ENCODE data around the gene TCERG1L. TPM values are rescaled to one million over a fixed set of nuclear protein-coding genes. Genes with fewer than 3 reads are reported as not detected.

Gene TCERG1L
- total RNA-seq, 4 donors from 2014 or later, result 0.12 TPM; not detected in 3

DNA sequence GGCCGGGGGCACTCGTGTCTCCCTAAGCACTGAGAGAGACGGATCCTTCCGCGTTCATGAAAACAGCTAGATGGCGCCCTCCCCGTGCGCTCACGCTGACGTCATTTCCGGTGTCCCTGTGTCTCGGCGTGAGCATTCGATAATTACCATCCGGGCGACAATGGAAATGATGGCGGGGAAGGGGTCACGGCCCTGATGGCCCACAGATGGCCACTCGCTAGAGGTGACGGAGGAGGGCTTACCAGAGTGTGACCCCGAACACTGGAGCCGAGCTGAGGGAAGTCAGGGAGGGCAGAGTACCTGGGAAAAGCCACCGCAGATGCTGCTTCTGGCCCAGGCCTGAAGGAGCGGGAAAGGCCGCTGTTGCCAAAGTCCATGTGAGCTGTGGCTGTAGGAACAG, 222.9 kb downstream of the TCERG1L start:
- ATAC-seq, result no peak
- Histone ChIP-seq H3K36me3 (no peaks in the 10 kb centered on the region), H3K27me3 (peaks cover 60% of the 10 kb centered on the region), H3K27ac (no peak overlapping the region), H3K4me1 (no peaks in the 10 kb centered on the region), H3K9me3 (peaks cover 0 to 13% (median 0%) of the 10 kb centered on the region in 3 donors), H3K4me3 (no peak overlapping the region)
- no peak for TF ChIP-seq POLR2A (IDR thresholded peaks at IDR 0.05)
- TF ChIP-seq, protein P1, sequence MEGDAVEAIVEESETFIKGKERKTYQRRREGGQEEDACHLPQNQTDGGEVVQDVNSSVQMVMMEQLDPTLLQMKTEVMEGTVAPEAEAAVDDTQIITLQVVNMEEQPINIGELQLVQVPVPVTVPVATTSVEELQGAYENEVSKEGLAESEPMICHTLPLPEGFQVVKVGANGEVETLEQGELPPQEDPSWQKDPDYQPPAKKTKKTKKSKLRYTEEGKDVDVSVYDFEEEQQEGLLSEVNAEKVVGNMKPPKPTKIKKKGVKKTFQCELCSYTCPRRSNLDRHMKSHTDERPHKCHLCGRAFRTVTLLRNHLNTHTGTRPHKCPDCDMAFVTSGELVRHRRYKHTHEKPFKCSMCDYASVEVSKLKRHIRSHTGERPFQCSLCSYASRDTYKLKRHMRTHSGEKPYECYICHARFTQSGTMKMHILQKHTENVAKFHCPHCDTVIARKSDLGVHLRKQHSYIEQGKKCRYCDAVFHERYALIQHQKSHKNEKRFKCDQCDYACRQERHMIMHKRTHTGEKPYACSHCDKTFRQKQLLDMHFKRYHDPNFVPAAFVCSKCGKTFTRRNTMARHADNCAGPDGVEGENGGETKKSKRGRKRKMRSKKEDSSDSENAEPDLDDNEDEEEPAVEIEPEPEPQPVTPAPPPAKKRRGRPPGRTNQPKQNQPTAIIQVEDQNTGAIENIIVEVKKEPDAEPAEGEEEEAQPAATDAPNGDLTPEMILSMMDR (IDR thresholded peaks at IDR 0.05), result no peak
- no peak for TF ChIP-seq POLR2AphosphoS5 (IDR thresholded peaks at IDR 0.05)
- no peak for TF ChIP-seq EP300 (IDR thresholded peaks at IDR 0.05)
- WGBS, 2 donors (ENCODE audit: low coverage in 1 of 2), result 85 to 91% methylated on average over 5 to 8 of the region's 25 CpGs

DNA sequence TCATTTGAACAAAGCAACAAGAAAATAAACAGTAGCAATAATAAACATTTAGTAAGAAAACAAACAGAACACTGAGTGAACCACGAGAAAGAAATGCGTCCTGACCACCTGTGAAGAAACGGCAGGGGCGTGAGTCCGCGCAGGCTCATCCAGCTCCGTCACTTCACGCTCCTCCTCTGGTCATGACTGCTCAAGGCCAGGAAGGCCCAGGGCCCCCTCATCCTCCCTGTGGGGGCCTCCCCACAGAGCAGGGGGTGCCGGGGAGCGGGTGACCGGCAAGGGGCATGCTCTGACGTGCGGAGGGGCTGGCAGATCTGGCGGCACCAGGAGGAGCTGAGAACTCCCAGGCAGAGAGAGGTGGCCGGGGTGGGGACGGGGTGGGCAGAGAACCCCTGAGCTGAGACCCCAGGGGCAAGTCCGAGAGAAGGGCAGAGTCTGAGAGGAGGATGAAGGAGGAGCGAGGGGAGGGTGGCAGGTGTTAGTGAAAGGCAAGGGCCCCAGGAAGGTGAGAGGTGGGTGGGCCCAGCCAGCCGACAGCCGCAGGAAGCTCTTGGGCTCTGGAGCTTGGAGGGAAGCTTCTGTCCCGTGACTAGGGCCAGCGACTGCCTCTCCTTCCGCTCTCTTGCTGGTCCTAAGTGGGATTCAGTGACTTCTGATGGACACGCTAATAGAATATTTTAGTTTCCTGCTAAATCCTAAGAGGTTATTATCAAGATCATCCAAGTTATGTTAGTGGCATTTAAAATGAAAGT, 223.9 kb downstream of the TCERG1L start:
- no peak overlapping the region for H3K27ac ChIP-seq
- peaks cover 60% of the 10 kb centered on the region for H3K27me3 ChIP-seq
- no peaks in the 10 kb centered on the region for H3K4me1 ChIP-seq
- TF ChIP-seq POLR2A (IDR thresholded peaks at IDR 0.05), result no peak
- TF ChIP-seq, protein P1 (IDR thresholded peaks at IDR 0.05), result no peak
- no peak for TF ChIP-seq EP300 (IDR thresholded peaks at IDR 0.05)
- no peak for TF ChIP-seq POLR2AphosphoS5 (IDR thresholded peaks at IDR 0.05)
- no peak for ATAC-seq
- peaks cover 0 to 13% (median 0%) of the 10 kb centered on the region in 3 donors for H3K9me3 ChIP-seq
- H3K36me3 ChIP-seq, result no peaks in the 10 kb centered on the region
- H3K4me3 ChIP-seq, result no peak overlapping the region
- WGBS, 2 donors (ENCODE audit: low coverage in 1 of 2), result 66% methylated on average over 13 of the region's 24 CpGs; no CpG with 5 or more reads in 1 of the 2 donors

DNA sequence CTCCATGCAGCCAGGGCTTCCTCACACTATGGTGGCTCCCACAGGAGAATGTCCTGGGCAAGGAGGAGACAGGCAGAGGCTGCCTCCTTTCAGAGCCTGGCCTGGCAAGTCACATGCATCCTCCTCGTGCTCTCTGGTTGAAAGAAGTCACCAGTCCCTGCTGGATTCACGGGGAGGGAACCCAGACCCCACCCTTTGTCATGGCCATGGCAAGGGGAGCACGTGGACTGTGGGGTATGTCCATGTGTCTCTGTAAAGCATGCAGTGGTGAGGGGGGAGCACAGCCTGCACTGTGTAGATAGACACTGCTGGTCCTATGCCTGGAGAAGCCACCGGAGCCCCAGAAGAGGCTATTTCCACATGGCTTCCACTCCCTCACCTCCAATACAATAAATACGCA, 225.0 kb downstream of the TCERG1L start:
- Histone ChIP-seq H3K9me3 (peaks cover 0 to 13% (median 0%) of the 10 kb centered on the region in 3 donors), H3K4me1 (no peaks in the 10 kb centered on the region), H3K27me3 (peaks cover 65% of the 10 kb centered on the region), H3K4me3 (no peak overlapping the region), H3K27ac (no peak overlapping the region), H3K36me3 (no peaks in the 10 kb centered on the region)
- WGBS, 2 donors (ENCODE audit: low coverage in 1 of 2), result 100% methylated on average over 1 to 2 of the region's 5 CpGs
- no peak for TF ChIP-seq EP300 (IDR thresholded peaks at IDR 0.05)
- no peak for ATAC-seq

DNA sequence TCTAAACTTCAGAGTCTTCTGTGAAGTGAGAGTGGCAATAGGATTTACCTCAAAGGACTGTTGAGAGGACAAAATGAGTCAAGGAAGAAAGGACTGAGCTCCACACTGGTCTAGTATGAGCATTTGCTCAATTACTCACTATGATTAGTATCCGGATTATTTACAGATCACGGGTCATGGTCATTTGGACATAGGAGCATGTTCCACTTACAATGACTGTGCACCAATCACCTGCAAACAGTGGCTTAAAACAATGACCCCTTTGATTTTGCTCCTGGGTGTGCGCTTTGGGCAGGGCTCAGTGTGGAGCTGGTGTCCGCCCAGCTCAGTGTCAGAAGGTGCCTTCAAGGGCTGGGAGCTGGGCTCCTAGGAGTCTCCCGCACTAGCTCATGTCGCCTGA, 225.4 kb downstream of the TCERG1L start:
- 80 to 87% methylated on average over 1 to 2 of the region's 6 CpGs for WGBS, 2 donors (ENCODE audit: low coverage in 1 of 2)
- TF ChIP-seq, protein P1 (IDR thresholded peaks at IDR 0.05), result no peak
- TF ChIP-seq POLR2A (IDR thresholded peaks at IDR 0.05) (no peak), POLR2AphosphoS5 (IDR thresholded peaks at IDR 0.05) (no peak), EP300 (IDR thresholded peaks at IDR 0.05) (no peak)

DNA sequence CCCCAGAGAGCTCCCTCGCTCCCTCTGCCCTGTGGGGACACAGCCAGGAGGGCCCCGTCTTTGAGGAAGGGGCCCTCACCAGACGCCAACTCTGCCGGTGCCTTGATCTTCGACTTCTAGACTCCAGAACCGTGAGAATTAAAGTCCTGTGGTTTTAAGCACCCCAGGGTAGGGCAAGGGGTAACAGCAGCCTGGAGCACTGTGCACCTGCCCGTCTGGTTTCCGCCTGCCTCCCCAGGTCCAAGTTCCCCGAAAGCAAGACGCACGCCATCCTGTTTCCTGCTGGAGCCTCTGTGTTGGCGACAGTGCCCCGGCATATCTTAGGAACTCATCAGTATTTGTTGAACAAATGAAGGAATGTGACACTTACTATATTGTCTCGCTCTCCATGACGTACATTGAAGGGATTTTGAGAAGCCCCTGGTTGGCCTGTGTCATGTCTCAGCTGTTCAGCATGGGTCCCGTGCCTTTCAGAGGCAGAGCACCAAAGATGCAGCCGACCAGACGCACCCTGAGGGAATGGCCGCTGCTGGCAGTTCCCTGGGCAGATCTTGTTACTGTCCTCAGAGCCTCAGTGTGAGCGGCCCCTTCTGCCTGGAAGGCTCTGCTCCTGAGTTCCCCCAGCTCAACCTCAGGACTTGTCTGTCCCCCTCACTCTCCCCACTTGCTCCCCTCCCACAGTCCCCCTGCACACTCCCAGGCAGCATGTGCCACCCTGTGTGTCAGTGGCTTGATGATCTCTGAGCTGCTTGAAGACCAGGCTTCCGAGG, 226.2 kb downstream of the TCERG1L start:
- H3K27ac ChIP-seq, result no peak overlapping the region
- no peaks in the 10 kb centered on the region for H3K4me1 ChIP-seq
- peaks cover 55% of the 10 kb centered on the region for H3K27me3 ChIP-seq
- no peak overlapping the region for H3K4me3 ChIP-seq
- H3K36me3 ChIP-seq, result no peaks in the 10 kb centered on the region
- WGBS, 2 donors (ENCODE audit: low coverage in 1 of 2), result 70 to 95% methylated on average over 4 to 18 of the region's 21 CpGs
- TF ChIP-seq POLR2AphosphoS5 (IDR thresholded peaks at IDR 0.05) (no peak), EP300 (IDR thresholded peaks at IDR 0.05) (no peak), POLR2A (IDR thresholded peaks at IDR 0.05) (no peak)
- TF ChIP-seq, protein P1 (IDR thresholded peaks at IDR 0.05), result no peak
- ATAC-seq, result no peak
- peaks cover 0 to 13% (median 0%) of the 10 kb centered on the region in 3 donors for H3K9me3 ChIP-seq

More for the DNA sequence above, 225.4 kb downstream of the TCERG1L start:
- H3K27me3 ChIP-seq, result peaks cover 61% of the 10 kb centered on the region
- H3K9me3 ChIP-seq, result peaks cover 0 to 13% (median 0%) of the 10 kb centered on the region in 3 donors
- no peak overlapping the region for H3K4me3 ChIP-seq
- no peak overlapping the region for H3K27ac ChIP-seq
- no peaks in the 10 kb centered on the region for H3K36me3 ChIP-seq
- ATAC-seq, result no peak
- H3K4me1 ChIP-seq, result no peaks in the 10 kb centered on the region

All from gastroesophageal sphincter (tissue), 4 donors.